Trophoblast cell (in vitro differentiated cells and primary cell): ENCODE data around the gene SCN4A.

Experiments
- DNase-seq, 2 donors: peaks; one replicate each; pipeline ENCODE4 v3.0.0-alpha.2; 2016
- H2AFZ ChIP-seq: 2 replicates; pipeline ENCODE4 v1.6.1; 2013; ENCODE audit warnings: low read length, moderate library complexity, mild to moderate bottlenecking; ENCODE audit not compliant: insufficient read depth, poor library complexity
- H2AK5ac ChIP-seq: 2 replicates; pipeline ENCODE4 v1.6.1; 2013; ENCODE audit warnings: mild to moderate bottlenecking, low read length
- H2BK120ac ChIP-seq: 2 replicates; pipeline ENCODE4 v1.6.1; 2013; ENCODE audit warnings: low read length, mild to moderate bottlenecking, moderate library complexity; ENCODE audit not compliant: insufficient read depth, poor library complexity
- H2BK12ac ChIP-seq: 2 replicates; pipeline ENCODE4 v1.6.1; 2013; ENCODE audit warnings: mild to moderate bottlenecking, low read length, moderate library complexity
- H2BK5ac ChIP-seq: 2 replicates; pipeline ENCODE4 v1.6.1; 2013; ENCODE audit warnings: low read length, low read depth, moderate library complexity, mild to moderate bottlenecking; ENCODE audit not compliant: poor library complexity
- H3K14ac ChIP-seq: 2 replicates; pipeline ENCODE4 v1.6.1; 2013; ENCODE audit warnings: mild to moderate bottlenecking, low read length
- H3K18ac ChIP-seq: 2 replicates; pipeline ENCODE4 v1.6.1; 2013; ENCODE audit warnings: mild to moderate bottlenecking, low read length
- H3K23ac ChIP-seq: 2 replicates; pipeline ENCODE4 v1.6.1; 2013; ENCODE audit warnings: low read length
- H3K27ac ChIP-seq: 2 replicates; pipeline ENCODE4 v1.5.1; 2013; ENCODE audit warnings: low read depth, mild to moderate bottlenecking, inconsistent platforms, low read length, moderate library complexity
- H3K27me3 ChIP-seq: 2 replicates; pipeline ENCODE4 v1.6.1; 2013; ENCODE audit warnings: inconsistent platforms, mild to moderate bottlenecking, low read length, moderate library complexity; ENCODE audit not compliant: insufficient read depth
- H3K36me3 ChIP-seq, 2 experiments: 1 replicate in 1 of 2; 2 replicates in 1 of 2; pipeline ENCODE4 v1.6.1; 2013; ENCODE audit warnings: low read length in 2 of 2, mild to moderate bottlenecking in 2 of 2, moderate library complexity in 1 of 2; ENCODE audit not compliant: insufficient read depth in 2 of 2, control insufficient read depth in 1 of 2
- H3K4ac ChIP-seq: 2 replicates; pipeline ENCODE4 v1.6.1; 2013; ENCODE audit warnings: low read depth, mild to moderate bottlenecking, low read length, moderate library complexity
- H3K4me1 ChIP-seq, 2 experiments: 1 replicate in 1 of 2; 2 replicates in 1 of 2; pipeline ENCODE4 v1.6.1; 2013; ENCODE audit warnings: low read length in 2 of 2, mild to moderate bottlenecking in 2 of 2, moderate library complexity in 1 of 2; ENCODE audit not compliant: insufficient read depth in 2 of 2, control insufficient read depth in 1 of 2
- H3K4me2 ChIP-seq: 2 replicates; pipeline ENCODE4 v1.6.1; 2013; ENCODE audit warnings: inconsistent platforms, mild to moderate bottlenecking, low read length, moderate library complexity
- H3K4me3 ChIP-seq: 2 replicates; pipeline ENCODE4 v1.5.1; 2013; ENCODE audit warnings: mild to moderate bottlenecking, low read depth, low read length, inconsistent platforms
- H3K79me1 ChIP-seq: one replicate; pipeline ENCODE4 v1.6.1; 2013; ENCODE audit warnings: low read length
- H3K79me2 ChIP-seq: 2 replicates; pipeline ENCODE4 v1.6.1; 2013; ENCODE audit warnings: low read length, mild to moderate bottlenecking; ENCODE audit not compliant: control insufficient read depth, insufficient read depth, poor library complexity
- H3K9ac ChIP-seq: 2 replicates; pipeline ENCODE4 v1.6.1; 2013; ENCODE audit warnings: mild to moderate bottlenecking, low read length
- H3K9me3 ChIP-seq: 2 replicates; pipeline ENCODE4 v1.6.1; 2013; ENCODE audit warnings: low read depth, mild to moderate bottlenecking, control low read depth, inconsistent platforms, low read length; ENCODE audit not compliant: insufficient read depth
- H4K12ac ChIP-seq: 2 replicates; pipeline ENCODE4 v1.6.1; 2013; ENCODE audit warnings: low read depth, mild to moderate bottlenecking, low read length, moderate library complexity
- H4K8ac ChIP-seq: 2 replicates; pipeline ENCODE4 v1.6.1; 2013; ENCODE audit warnings: low read depth, mild to moderate bottlenecking, low read length, moderate library complexity
- H4K91ac ChIP-seq: one replicate; pipeline ENCODE4 v1.6.1; 2013; ENCODE audit warnings: low read depth, mild to moderate bottlenecking, low read length, moderate library complexity
- WGBS: extraction: QIAGEN DNeasy Blood & Tissue Kit; methylation state at CpG from one replicate; pipeline ENCODE4 v1.1.7; 2013; ENCODE audit warnings: missing lambda C conversion rate; ENCODE audit not compliant: insufficient read length, insufficient coverage; ENCODE audit errors: extremely low coverage; 5-methylcytosine and 5-hydroxymethylcytosine counted together

The SCN4A gene

GRCh38 chr17:63997341-63998048, 24.8 kb upstream of the SCN4A start:
- peaks cover 8 to 12% of the 10 kb centered on the region in 2 experiments for H3K4me1 ChIP-seq
- DNase-seq: no peak
- no peak overlapping the region for H3K14ac ChIP-seq
- H2AK5ac ChIP-seq: no peak overlapping the region
- H2BK5ac ChIP-seq: no peak overlapping the region
- peak overlapping the region; percentile 95 for H2AFZ ChIP-seq
- H3K79me1 ChIP-seq: peaks cover 2% of the 10 kb centered on the region
- no CpG with 5 or more reads among the region's 19 CpGs for WGBS
- no peak overlapping the region for H2BK120ac ChIP-seq
- H3K4ac ChIP-seq: no peak overlapping the region
- H3K79me2 ChIP-seq: no peaks in the 10 kb centered on the region
- H2BK12ac ChIP-seq: no peak overlapping the region
- H3K9me3 ChIP-seq: peaks cover 9% of the 10 kb centered on the region
- H4K12ac ChIP-seq: no peak overlapping the region
- H3K36me3 ChIP-seq: no peaks in the 10 kb centered on the region
- H4K8ac ChIP-seq: peak overlapping the region; percentile 72
- H3K27me3 ChIP-seq: no peaks in the 10 kb centered on the region
- no peak overlapping the region for H4K91ac ChIP-seq
- H3K4me2 ChIP-seq: peak overlapping the region; percentile 65
- H3K9ac ChIP-seq: no peak overlapping the region
- H3K18ac ChIP-seq: no peak overlapping the region
- no peak overlapping the region for H3K4me3 ChIP-seq
- H3K27ac ChIP-seq: no peak overlapping the region
- no peak overlapping the region for H3K23ac ChIP-seq

- Histone ChIP-seq H2BK120ac (no peak overlapping the region), H2AK5ac (no peak overlapping the region), H2BK5ac (no peak overlapping the region), H2AFZ (no peak overlapping the region), H3K4me2 (no peak overlapping the region), H3K4ac (no peak overlapping the region), H3K4me3 (no peak overlapping the region), H3K36me3 (no peaks in the 10 kb centered on the region), H2BK12ac (no peak overlapping the region), H3K23ac (no peak overlapping the region), H3K14ac (no peak overlapping the region), H3K79me2 (no peaks in the 10 kb centered on the region), H3K4me1 (peaks cover 8 to 12% of the 10 kb centered on the region in 2 experiments), H3K27ac (no peak overlapping the region), H4K8ac (no peak overlapping the region), H3K27me3 (no peaks in the 10 kb centered on the region), H3K9me3 (peaks cover 9% of the 10 kb centered on the region), H3K79me1 (peaks cover 2% of the 10 kb centered on the region), H4K12ac (no peak overlapping the region), H3K9ac (no peak overlapping the region), H3K18ac (no peak overlapping the region), H4K91ac (no peak overlapping the region)
- no peak for DNase-seq
- no CpG with 5 or more reads among the region's 11 CpGs for WGBS
Observed at GRCh38 chr17:63996430-63997182, 23.9 kb upstream of the SCN4A start.

- Histone ChIP-seq H3K27me3 (no peaks in the 10 kb centered on the region), H3K23ac (no peak overlapping the region), H3K18ac (no peak overlapping the region), H3K4me3 (no peak overlapping the region), H3K4me1 (peaks cover 8 to 12% of the 10 kb centered on the region in 2 experiments), H3K4ac (no peak overlapping the region), H3K9ac (no peak overlapping the region), H3K36me3 (no peaks in the 10 kb centered on the region), H2BK120ac (no peak overlapping the region), H3K14ac (no peak overlapping the region), H3K4me2 (no peak overlapping the region), H3K9me3 (peaks cover 7% of the 10 kb centered on the region), H4K91ac (no peak overlapping the region), H2AFZ (no peak overlapping the region), H3K79me2 (no peaks in the 10 kb centered on the region), H2BK5ac (no peak overlapping the region), H4K12ac (no peak overlapping the region), H3K79me1 (peaks cover 2% of the 10 kb centered on the region), H3K27ac (no peak overlapping the region), H2AK5ac (no peak overlapping the region), H2BK12ac (no peak overlapping the region), H4K8ac (no peak overlapping the region)
- WGBS: no CpG with 5 or more reads among the region's 5 CpGs
- no peak for DNase-seq
Observed at GRCh38 chr17:63995626-63996025, 22.9 kb upstream of the SCN4A start.

GRCh38 chr17:63993368-63993985, 20.8 kb upstream of the SCN4A start:
- Histone ChIP-seq H3K79me2 (no peaks in the 10 kb centered on the region), H4K91ac (no peak overlapping the region), H3K4me1 (peaks cover 8 to 10% of the 10 kb centered on the region in 2 experiments), H3K79me1 (peaks cover 2% of the 10 kb centered on the region), H3K4me3 (no peak overlapping the region), H2BK12ac (no peak overlapping the region), H2AFZ (no peak overlapping the region), H3K18ac (no peak overlapping the region), H3K9me3 (peaks cover 3% of the 10 kb centered on the region), H2BK120ac (no peak overlapping the region), H3K27me3 (no peaks in the 10 kb centered on the region), H3K9ac (no peak overlapping the region), H3K14ac (no peak overlapping the region), H4K12ac (no peak overlapping the region), H3K36me3 (no peaks in the 10 kb centered on the region), H4K8ac (no peak overlapping the region), H2AK5ac (no peak overlapping the region), H3K4me2 (no peak overlapping the region), H2BK5ac (no peak overlapping the region), H3K23ac (no peak overlapping the region), H3K4ac (no peak overlapping the region), H3K27ac (no peak overlapping the region)
- no CpG with 5 or more reads among the region's 3 CpGs for WGBS
- DNase-seq: no peak
